A549 (cell line): ENCODE results near the gene KLF5. TPM values are rescaled to one million over a fixed set of nuclear protein-coding genes. Genes with fewer than 3 reads are reported as not detected.
A peak's percentile ranks its signal among the peaks of the same experiment; 100 is the strongest.

Source experiments
- ATAC-seq, 2 experiments: fragments of 200-7000 bp in 1 of 2; fragments of >200 bp in 1 of 2; cut with Nextera tagmentation in 1 of 2; cut with Tn5 transposase in 1 of 2; 3 replicates each; pipeline versions ENCODE4 v1.8.0 to v1.9.1; 2018 to 2020; ENCODE audit warnings: mild to moderate bottlenecking in 1 of 2, moderate library complexity in 1 of 2
- CTCF ChIA-PET: fragments of 300-600 bp; sonication (Branson Sonifier 250); formaldehyde crosslinking; extraction: SDS; loops from one replicate; lab custom pipeline; 2021; ENCODE audit warnings: antibody characterized with exemption, inconsistent platforms; lab: Yijun Ruan, JAX
- POLR2A ChIA-PET: fragments of 350-600 bp; formaldehyde crosslinking; extraction: SDS; loops from one replicate; lab custom pipeline; 2021; ENCODE audit warnings: antibody characterized with exemption, inconsistent platforms; lab: Yijun Ruan, JAX
- DNase-seq, 2 experiments: peaks; one replicate each; pipeline versions ENCODE4 v3.0.0 to v3.0.0-alpha.2; 2011 to 2016; ENCODE audit warnings: low read depth in 1 of 2, low spot score in 1 of 2
- FAIRE-seq: peaks from 2 replicates; lab custom pipeline; 2011; peaks lifted over from hg19 to GRCh38; lab: Jason Lieb, UNC
- H3K27ac ChIP-seq, 2 experiments: fragments of >200 bp; sonication (Bioruptor Twin); formaldehyde crosslinking; 3 replicates each; pipeline ENCODE4 v1.5.1; 2016 to 2017
- H3K4me1 ChIP-seq: fragments of >200 bp; sonication (Bioruptor Twin); formaldehyde crosslinking; 3 replicates; pipeline ENCODE4 v1.6.1; 2016
- H3K4me2 ChIP-seq: fragments of >200 bp; sonication (Bioruptor Twin); formaldehyde crosslinking; 3 replicates; pipeline ENCODE4 v1.6.1; 2016
- H3K4me3 ChIP-seq: fragments of >200 bp; sonication (Bioruptor Twin); formaldehyde crosslinking; 3 replicates; pipeline ENCODE4 v1.5.1; 2016
- H3K9me3 ChIP-seq: fragments of >200 bp; sonication (Bioruptor Twin); formaldehyde crosslinking; 3 replicates; pipeline ENCODE4 v1.6.1; 2016
- CBX8 ChIP-seq: fragments of 200-600 bp; sonication (generic); IDR thresholded peaks from 2 replicates; pipeline ENCODE4 v1.6.1; 2016
- EP300 ChIP-seq, 2 experiments: fragments of >200 bp; sonication (Bioruptor Twin); formaldehyde crosslinking; IDR thresholded peaks; 2 replicates in 1 of 2; 3 replicates in 1 of 2; pipeline ENCODE4 v1.6.1; 2016 to 2017
- FOSB ChIP-seq: fragments of 250-450 bp; sonication (Bioruptor Pico); IDR thresholded peaks from 2 replicates; pipeline ENCODE4 v1.5.0; 2020; ENCODE audit warnings: mild to moderate bottlenecking, moderate library complexity
- FOXS1 ChIP-seq: fragments of 250-450 bp; sonication (Bioruptor Pico); IDR thresholded peaks from 2 replicates; pipeline ENCODE4 v1.5.0; 2020; ENCODE audit warnings: mild to moderate bottlenecking, moderate library complexity
- HOXA7 ChIP-seq: fragments of 250-450 bp; sonication (Bioruptor Pico); IDR thresholded peaks from 2 replicates; pipeline ENCODE4 v1.5.0; 2020; ENCODE audit warnings: mild to moderate bottlenecking, moderate library complexity
- HOXB13 ChIP-seq: fragments of 250-450 bp; sonication (Bioruptor Pico); IDR thresholded peaks from 2 replicates; pipeline ENCODE4 v1.5.0; 2020; ENCODE audit warnings: low read depth, mild to moderate bottlenecking, moderate library complexity
- JUNB ChIP-seq: fragments of >200 bp; sonication (Bioruptor Twin); formaldehyde crosslinking; IDR thresholded peaks from 2 replicates; pipeline ENCODE4 v1.6.1; 2016
- MAFK ChIP-seq: fragments of 450-650 bp; IDR thresholded peaks from 2 replicates; pipeline ENCODE4 v1.6.1; 2014; ENCODE audit not compliant: partially characterized antibody
- NFE2L2 ChIP-seq: fragments of 150-350 bp; conservative IDR thresholded peaks from 2 replicates; pipeline ENCODE4 v1.6.1; 2014; ENCODE audit warnings: low read length
- NR3C1 ChIP-seq: fragments of >200 bp; sonication (Bioruptor Twin); formaldehyde crosslinking; IDR thresholded peaks from 3 replicates; pipeline ENCODE4 v1.6.1; 2017
- POLR2A ChIP-seq: IDR thresholded peaks from 2 replicates; pipeline ENCODE4 v1.6.1; 2012; ENCODE audit warnings: mild to moderate bottlenecking, low read length
- RAD21 ChIP-seq, 2 experiments: fragments of >200 bp in 1 of 2; sonication (Bioruptor Twin) in 1 of 2; formaldehyde crosslinking in 1 of 2; IDR thresholded peaks in 1 of 2; conservative IDR thresholded peaks in 1 of 2; 2 replicates in 1 of 2; 3 replicates in 1 of 2; pipeline ENCODE4 v1.6.1; 2012 to 2018; ENCODE audit warnings: inconsistent platforms in 1 of 2
- RFX5 ChIP-seq: fragments of 450-650 bp; IDR thresholded peaks from 2 replicates; pipeline ENCODE4 v1.7.1; 2014; ENCODE audit warnings: antibody characterized with exemption, mild to moderate bottlenecking, moderate library complexity
- ZFP36 ChIP-seq: fragments of 450-650 bp; IDR thresholded peaks from 2 replicates; pipeline ENCODE4 v1.6.1; 2014; ENCODE audit warnings: borderline replicate concordance; ENCODE audit not compliant: partially characterized antibody
- WGBS: methylation state at CpG from one replicate; pipeline ENCODE4 v1.1.6; 2017; ENCODE audit errors: missing lambda C conversion rate; 5-methylcytosine and 5-hydroxymethylcytosine counted together
- polyA plus RNA-seq, 4 experiments: library from polyadenylated mRNA; depleted of rRNA in 3 of 4; stranded (reverse); fragments of >200 nt; fragmentation: RNase III in 1 of 4; extraction: RNeasy Plus Mini Kit Qiagen cat#74134 plus additional on column Dnase treatment in 1 of 4; gene quantifications; 2 replicates in 3 of 4; 3 replicates in 1 of 4; pipeline ENCODE4 v1.2.3, GENCODE V29; 2011 to 2017
- TF ChIP-seq, protein P1 (sequence below): fragments of 200-600 bp; sonication (generic); IDR thresholded peaks from 2 replicates; pipeline ENCODE4 v1.6.1; 2016; ENCODE audit warnings: antibody characterized with exemption, mild to moderate bottlenecking, moderate library complexity
- TF ChIP-seq, protein P2 (sequence below): fragments of >200 bp; sonication (Bioruptor Twin); formaldehyde crosslinking; IDR thresholded peaks from 2 replicates; pipeline ENCODE4 v1.6.1; 2016
- TF ChIP-seq, protein P3 (sequence below): IDR thresholded peaks from 2 replicates; pipeline ENCODE4 v1.6.1; 2012; ENCODE audit warnings: low read depth, borderline replicate concordance
- TF ChIP-seq, protein P4 (sequence below): fragments of >200 bp; sonication (Bioruptor Twin); formaldehyde crosslinking; IDR thresholded peaks from 3 replicates; pipeline ENCODE4 v1.5.1; 2016

KLF5 gene
- polyA plus RNA-seq, 2 of the 4 experiments (the other 2 are of a cell fraction) = 48.7 to 83.5 TPM

DNA sequence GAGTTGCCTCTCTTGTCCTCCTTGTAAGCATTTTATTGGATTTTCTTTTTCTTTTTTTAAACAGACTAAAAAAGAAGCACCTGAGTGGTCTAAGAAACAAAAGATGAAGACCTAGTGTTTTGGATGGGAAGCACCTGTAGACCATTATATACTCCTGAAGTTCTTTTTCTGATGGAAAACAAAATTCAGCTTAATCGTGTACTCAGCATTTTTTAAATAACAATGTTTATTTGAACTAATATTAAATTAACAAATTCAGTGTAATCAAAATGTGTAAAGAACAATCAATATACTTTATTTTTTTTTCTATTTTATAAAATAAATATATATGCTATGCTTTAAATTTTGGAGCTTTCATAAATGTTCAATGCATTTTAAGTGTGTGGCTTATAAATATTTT is 43.0 kb upstream of the KLF5 start:
- Histone ChIP-seq H3K4me1 (peaks cover 12% of the 10 kb centered on the region), H3K9me3 (no peaks in the 10 kb centered on the region), H3K4me3 (no peak overlapping the region), H3K27ac (no peak overlapping the region)
- FAIRE-seq = no peak
- no peak for DNase-seq
- POLR2A ChIA-PET = no interaction called here
- no peak for TF ChIP-seq NR3C1
- TF ChIP-seq MAFK = peak; percentile 40
- TF ChIP-seq POLR2A = no peak
- TF ChIP-seq, protein P1, sequence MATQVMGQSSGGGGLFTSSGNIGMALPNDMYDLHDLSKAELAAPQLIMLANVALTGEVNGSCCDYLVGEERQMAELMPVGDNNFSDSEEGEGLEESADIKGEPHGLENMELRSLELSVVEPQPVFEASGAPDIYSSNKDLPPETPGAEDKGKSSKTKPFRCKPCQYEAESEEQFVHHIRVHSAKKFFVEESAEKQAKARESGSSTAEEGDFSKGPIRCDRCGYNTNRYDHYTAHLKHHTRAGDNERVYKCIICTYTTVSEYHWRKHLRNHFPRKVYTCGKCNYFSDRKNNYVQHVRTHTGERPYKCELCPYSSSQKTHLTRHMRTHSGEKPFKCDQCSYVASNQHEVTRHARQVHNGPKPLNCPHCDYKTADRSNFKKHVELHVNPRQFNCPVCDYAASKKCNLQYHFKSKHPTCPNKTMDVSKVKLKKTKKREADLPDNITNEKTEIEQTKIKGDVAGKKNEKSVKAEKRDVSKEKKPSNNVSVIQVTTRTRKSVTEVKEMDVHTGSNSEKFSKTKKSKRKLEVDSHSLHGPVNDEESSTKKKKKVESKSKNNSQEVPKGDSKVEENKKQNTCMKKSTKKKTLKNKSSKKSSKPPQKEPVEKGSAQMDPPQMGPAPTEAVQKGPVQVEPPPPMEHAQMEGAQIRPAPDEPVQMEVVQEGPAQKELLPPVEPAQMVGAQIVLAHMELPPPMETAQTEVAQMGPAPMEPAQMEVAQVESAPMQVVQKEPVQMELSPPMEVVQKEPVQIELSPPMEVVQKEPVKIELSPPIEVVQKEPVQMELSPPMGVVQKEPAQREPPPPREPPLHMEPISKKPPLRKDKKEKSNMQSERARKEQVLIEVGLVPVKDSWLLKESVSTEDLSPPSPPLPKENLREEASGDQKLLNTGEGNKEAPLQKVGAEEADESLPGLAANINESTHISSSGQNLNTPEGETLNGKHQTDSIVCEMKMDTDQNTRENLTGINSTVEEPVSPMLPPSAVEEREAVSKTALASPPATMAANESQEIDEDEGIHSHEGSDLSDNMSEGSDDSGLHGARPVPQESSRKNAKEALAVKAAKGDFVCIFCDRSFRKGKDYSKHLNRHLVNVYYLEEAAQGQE = no peak
- no peak for TF ChIP-seq FOXS1 (CRISPR knock-in tag)
- no peak for TF ChIP-seq HOXB13 (CRISPR knock-in tag)
- TF ChIP-seq, protein P2, sequence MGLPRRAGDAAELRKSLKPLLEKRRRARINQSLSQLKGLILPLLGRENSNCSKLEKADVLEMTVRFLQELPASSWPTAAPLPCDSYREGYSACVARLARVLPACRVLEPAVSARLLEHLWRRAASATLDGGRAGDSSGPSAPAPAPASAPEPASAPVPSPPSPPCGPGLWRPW = no peak
- TF ChIP-seq, all 56 proteins: peak for 1
- ATAC-seq = no peak
- 88% methylated on average over 1 of the region's 1 CpG for WGBS
- H3K4me2 ChIP-seq = no peak overlapping the region
- CTCF ChIA-PET = no interaction called here

DNA sequence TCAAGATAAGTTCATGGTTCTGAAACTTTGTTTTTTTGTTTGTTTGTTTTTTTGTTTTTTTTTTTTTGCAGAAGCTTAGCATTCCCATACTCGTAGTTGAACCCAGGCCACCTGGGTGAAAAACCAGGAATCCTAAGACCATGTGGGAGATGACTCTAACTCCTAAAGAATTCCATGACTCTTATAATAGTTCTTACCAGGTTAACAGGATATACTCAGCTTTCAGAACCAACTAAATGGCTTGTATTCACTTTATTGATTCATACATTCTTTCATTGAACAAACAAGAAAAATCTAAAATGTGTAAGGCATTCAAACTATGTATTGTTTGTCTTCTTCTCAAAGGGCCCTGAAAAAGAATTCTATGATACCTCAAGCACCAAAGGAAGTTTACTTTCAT is 40.5 kb upstream of the KLF5 start:
- FAIRE-seq (no peak), ATAC-seq (peak in 1 of 2 experiments; percentile 70; a peak in 3 of 6 replicates), DNase-seq (peak in 1 of 2 experiments; percentile 35)
- H3K9me3 ChIP-seq = no peaks in the 10 kb centered on the region
- H3K4me3 ChIP-seq = no peak overlapping the region
- WGBS = 33% methylated on average over 1 of the region's 1 CpG
- peaks cover 12% of the 10 kb centered on the region for H3K4me1 ChIP-seq
- no peak for TF ChIP-seq FOSB
- no peak for TF ChIP-seq RAD21 (conservative IDR thresholded peaks at IDR 0.05 in 1 of 2, IDR thresholded peaks at IDR 0.05 in 1 of 2)
- no peak for TF ChIP-seq ZFP36
- no peak for TF ChIP-seq NFE2L2
- peak overlapping the region; percentile 15 to 65; a peak in 3 of 6 replicates for H3K27ac ChIP-seq
- CTCF ChIA-PET = interaction anchor here (1.3 kb wide), 1 partner anchor 699 kb away, joined by 3 read pairs; no protein-coding TSS in a partner anchor
- POLR2A ChIA-PET = no interaction called here
- peak overlapping the region; percentile 57 for H3K4me2 ChIP-seq

DNA sequence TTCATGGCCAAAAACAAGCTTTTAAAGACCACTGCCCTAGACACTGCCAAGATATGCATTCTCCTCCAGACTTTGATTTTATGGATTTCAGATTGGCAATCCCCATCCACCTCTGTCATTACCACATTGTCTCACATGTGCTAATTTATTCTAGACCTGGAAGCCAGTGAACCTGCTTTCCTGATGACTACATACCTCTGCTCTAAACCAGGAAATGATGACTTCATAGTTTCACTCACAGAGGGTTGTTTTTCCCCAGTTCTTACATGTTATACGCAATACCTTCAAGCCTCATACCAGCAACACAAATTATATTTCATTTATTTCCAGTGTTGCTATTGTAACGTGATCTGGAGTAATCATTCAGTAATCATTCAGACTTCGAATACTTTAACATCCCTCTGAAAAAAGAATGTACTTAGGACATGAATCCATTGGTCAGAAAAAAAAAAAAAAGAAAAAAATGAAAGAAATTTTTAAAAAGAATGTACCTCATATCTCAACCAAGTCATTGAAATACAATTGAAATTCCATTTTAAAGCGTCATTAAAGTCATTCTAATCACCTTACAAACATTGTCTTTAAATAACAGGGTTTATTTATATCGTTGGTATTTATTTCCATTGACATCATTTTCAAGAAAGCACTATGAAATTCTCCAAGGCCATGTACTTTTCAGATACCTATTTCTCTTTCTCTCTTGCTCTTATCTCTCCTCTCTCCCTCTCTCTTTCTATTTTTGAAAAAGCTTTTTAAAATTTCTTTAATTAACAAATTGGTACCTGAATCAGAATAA is 33.4 kb upstream of the KLF5 start:
- no peak for ATAC-seq
- no peak overlapping the region for H3K4me3 ChIP-seq

More for the DNA sequence above, 33.4 kb upstream of the KLF5 start:
- 65% methylated on average over 5 of the region's 5 CpGs for WGBS
- ChIA-PET POLR2A (no interaction called here), CTCF (interaction anchor here (0.5 to 1.4 kb wide), 2 partner anchors 10 to 16 kb away, joined by 3 to 4 read pairs; no protein-coding TSS in a partner anchor)
- Histone ChIP-seq H3K27ac (no peak overlapping the region), H3K9me3 (no peaks in the 10 kb centered on the region), H3K4me1 (0 out of 3 replicates have a peak, but pooled peaks cover 4% of the 10 kb centered on the region), H3K4me2 (no peak overlapping the region)
- FAIRE-seq (no peak), DNase-seq (no peak)
- TF ChIP-seq POLR2A (no peak), JUNB (no peak), RFX5 (no peak), CBX8 (no peak), HOXA7 (CRISPR knock-in tag) (no peak), FOSB (no peak), EP300 (IDR thresholded peaks at IDR 0.05) (no peak)
- TF ChIP-seq, protein P3, sequence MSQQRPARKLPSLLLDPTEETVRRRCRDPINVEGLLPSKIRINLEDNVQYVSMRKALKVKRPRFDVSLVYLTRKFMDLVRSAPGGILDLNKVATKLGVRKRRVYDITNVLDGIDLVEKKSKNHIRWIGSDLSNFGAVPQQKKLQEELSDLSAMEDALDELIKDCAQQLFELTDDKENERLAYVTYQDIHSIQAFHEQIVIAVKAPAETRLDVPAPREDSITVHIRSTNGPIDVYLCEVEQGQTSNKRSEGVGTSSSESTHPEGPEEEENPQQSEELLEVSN = no peak
- TF ChIP-seq, protein P4, sequence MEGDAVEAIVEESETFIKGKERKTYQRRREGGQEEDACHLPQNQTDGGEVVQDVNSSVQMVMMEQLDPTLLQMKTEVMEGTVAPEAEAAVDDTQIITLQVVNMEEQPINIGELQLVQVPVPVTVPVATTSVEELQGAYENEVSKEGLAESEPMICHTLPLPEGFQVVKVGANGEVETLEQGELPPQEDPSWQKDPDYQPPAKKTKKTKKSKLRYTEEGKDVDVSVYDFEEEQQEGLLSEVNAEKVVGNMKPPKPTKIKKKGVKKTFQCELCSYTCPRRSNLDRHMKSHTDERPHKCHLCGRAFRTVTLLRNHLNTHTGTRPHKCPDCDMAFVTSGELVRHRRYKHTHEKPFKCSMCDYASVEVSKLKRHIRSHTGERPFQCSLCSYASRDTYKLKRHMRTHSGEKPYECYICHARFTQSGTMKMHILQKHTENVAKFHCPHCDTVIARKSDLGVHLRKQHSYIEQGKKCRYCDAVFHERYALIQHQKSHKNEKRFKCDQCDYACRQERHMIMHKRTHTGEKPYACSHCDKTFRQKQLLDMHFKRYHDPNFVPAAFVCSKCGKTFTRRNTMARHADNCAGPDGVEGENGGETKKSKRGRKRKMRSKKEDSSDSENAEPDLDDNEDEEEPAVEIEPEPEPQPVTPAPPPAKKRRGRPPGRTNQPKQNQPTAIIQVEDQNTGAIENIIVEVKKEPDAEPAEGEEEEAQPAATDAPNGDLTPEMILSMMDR = no peak
